Skin of body (tissue), 2 donors: ENCODE measurements around the gene RPS27A. TPM values are rescaled to one million over a fixed set of nuclear protein-coding genes. Genes with fewer than 3 reads are reported as not detected.
"Not testable (repeated sequence)": the region's sequence is repeated elsewhere in the genome, so short reads cannot be mapped to it uniquely, and the experiment has no call there.

Source experiments
- DNase-seq: peaks from one replicate; lab custom pipeline; 2025; lab: John Stamatoyannopoulos, UW
- total RNA-seq: library from RNA; depleted of rRNA; stranded (reverse); fragments of >200 nt; gene quantifications from one replicate; pipeline ENCODE4 v1.2.3, GENCODE V29; 2014

The RPS27A gene
- total RNA-seq, 1 donor from 2014 or later: 964 TPM

DNA sequence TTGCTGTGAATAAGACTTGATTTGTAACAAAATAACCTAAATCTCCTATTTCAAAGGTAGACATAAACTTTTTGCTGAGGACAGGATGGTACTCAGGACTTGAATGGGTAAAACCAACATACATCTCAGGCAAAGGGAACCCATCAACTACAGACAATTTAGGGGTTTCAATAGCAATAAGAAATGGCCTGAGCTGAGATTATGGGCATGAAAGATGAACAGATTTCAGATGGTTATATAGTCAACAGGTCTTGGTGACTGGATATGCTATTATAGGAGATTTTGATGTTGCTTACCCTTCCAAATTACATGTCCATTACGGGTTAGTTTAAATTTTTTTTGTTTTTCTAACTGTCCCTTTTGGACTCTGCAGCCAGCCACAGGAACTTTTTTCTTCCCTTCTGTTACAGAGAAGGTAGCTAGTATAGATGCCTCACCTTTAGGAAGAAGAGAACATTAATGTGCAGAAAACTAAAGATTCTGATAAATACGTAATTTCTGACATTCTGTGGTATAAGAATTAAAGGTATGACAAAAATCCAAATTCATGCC is 4.6 kb downstream of the RPS27A start:
- no peak for DNase-seq

DNA sequence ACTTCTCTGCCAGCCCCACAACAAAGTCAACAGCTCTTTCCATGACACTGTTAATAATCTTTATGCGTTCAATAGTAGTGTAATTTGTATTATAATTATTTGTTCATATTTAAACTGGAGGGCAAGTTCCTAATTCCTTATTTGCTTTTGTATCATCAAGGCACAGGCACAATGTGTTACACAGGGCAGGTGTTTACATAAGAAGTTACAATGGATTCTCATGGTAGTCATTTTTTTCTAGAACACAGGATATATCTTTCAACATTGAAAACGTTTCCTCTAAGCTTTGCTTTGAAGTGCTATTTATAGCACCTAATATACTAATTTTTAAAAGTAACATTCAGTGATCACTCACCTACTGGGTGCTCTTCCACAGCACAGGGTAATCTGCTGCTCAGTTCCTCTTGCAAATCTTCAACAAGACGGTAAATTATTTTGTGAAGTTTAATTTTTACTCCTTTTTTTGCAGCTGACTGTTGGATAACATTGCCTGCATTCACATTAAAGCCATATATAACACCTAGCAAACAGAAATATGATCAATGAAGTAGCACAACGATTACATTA is 7.3 kb downstream of the RPS27A start:
- DNase-seq: no peak

DNA sequence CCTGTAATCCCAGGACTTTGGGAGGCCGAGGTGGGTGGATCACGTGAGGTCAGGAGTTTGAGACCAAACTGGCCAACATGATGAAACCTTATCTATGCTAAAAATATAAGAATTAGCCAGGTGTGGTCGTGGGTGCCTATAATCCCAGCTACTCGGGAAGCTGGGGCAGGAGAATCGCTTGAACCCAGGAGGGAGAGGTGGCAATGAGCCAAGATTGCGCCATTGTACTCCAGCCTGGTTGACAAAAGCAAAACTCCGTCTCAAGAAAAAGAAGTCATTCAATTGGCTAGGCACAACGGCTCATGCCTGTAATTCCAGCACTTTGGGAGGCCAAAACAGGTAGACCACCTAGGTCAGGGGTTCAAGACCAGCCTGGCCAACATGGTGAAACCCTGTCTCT is 9.1 kb downstream of the RPS27A start:
- not testable (repeated sequence) for DNase-seq

DNA sequence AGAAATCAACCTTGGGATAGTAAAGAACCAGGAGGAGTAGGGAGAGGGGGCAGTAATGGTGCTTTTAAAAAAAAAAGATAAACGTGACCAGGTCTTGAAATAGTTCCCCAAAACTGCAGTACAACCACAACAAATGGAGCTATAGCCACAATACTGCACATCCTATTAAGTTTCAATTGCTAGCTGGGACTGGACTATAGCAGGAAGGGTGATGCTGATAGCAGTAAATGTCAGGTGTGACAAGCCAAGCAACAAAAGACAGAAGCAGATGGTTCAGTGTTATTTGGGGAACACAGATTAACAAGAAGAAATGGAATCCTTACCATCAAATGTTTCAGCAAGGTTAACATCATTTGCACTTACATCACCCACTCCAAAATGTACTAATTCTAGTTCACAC is 10.1 kb downstream of the RPS27A start:
- DNase-seq: no peak

DNA sequence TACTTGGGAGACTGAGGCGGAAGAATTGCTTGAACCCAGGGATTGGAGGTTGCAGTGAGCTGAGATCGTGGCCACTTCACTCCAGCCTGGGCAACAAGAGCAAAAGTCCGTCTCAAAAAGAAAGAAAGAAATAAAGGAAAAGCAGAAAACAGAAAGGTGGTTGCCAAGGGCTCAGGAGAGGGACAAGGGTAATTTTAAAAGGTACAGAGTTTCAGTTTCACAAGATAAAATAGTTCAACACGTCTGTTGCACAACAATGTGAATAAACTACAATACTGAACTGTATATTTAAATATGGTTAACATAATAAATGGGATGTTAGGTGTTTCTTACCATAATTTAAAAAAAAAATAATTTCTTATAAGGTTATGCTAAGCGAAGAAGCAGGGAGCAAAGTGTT is 12.9 kb downstream of the RPS27A start:
- DNase-seq: no peak

DNA sequence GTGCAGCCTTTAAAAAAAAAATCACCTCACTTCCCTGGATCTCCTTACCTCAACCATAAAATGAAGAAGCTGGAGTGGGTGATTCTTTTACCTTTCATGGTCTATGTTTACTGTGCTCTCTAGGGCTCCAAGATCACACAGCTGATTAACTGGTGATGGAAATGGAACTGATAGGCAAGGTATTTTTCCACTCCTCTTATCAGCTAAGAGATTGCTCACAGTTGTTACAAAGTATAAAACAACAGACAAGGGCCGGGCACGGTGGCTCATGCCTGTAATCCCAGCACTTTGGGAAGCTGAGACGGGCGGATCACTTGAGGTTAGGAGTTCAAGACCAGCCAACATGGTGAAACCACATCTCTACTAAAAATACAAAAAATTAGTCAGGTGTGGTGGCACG is 14.5 kb downstream of the RPS27A start:
- DNase-seq: no peak

DNA sequence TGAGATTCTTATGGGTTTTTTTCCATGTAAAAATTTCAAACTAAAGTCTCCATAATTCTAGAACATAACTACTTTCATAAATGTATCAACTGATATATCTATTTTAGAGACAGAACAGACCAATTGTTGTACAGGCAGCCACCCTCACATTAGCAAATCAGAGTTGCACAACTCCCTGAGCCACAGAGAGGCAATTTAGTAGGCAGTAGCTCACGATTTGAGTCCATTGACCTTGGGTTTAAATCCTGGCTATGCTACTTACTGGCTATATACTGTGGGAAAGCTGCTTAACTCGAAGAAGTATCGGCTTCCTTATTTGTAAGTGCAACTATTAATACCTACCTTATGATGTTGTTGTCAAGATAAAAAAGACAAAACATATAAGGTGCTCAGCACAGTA is 20.3 kb downstream of the RPS27A start:
- DNase-seq: no peak

DNA sequence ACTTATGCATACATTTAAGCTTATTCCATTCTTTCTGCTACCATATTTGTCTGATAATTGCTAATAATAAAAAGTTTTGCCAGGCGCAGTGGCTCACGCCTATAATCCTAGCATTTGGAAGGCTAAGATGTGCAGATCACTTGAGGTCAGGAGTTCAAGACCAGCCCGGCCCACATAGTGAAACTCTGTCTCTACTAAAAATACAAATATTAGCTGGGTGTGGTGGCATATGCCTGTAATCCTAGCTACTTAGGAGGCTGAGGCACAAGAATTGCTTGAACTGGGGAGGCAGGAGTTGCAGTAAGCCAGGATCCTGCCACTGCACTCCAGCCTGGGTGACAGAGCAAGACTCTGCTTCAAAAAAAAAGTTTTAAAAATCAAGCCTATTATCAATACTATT is 27.1 kb downstream of the RPS27A start:
- DNase-seq: not testable (repeated sequence)

DNA sequence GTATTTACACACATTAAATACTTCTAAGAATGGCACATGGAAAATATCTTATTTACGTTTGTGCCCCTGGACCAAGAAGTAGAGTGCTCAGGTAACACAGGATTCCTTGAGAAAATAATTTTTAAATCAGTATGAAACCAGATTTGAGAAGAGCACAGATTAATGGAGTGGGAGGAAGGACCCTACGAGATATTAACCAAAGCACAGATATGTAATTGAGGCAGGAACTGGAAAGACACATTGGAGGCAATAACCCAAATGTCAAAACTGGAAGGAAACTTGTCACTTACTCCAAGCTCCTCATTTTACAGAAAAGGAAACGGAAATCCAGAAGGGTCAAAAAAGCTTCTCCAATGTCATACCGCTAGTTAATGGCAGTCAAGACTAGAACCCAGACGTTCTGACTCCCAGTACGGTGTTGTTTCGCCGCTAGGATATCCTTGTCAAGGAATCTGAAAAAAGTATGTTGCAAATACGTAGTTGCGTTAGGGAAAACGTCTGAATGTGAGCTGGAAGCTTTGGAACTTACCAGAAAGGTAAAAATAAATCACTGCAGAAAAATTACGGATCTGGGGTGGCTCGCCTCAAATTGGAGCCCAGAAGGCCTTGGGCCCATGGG is 35.9 kb downstream of the RPS27A start:
- no peak for DNase-seq

DNA sequence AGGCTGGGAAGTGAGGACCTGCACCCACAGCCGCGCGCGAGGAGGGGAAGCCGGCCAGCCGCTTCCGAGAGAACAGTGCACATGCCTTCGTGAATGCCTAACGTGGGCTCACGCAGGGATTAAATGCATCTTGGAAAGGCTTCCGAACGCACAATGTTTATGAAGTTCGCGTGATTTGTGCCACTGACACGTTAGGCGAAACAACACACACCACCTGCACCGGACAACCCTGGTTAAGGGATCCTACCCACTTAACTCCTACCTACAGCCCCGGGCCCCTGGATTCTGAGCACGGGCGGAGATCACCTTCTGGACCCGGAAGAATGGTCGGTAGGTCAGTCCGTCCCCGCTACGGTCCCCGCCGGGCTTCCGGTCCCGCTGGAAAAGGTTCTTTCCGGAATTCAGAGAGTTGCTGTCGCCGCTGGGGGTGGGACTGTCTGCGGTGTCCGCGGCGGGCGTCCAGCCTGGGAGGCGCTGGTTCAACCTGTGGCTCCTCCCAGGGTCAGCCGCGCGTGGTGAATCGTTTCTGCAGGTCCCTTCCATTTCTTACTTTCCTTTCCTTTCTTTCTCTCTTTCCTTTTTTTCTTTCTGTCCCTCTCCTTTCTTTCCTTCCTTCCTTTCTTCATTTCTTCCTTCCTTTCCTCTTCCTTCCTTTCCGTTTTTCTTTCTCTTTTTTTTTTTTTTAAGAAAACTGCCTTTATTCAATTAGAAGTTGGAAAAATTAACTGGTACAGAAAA is 36.6 kb downstream of the RPS27A start, which contains the start of gene MTIF2:
MTIF2 (minus strand) TSS at position 325 of the 738 bp plus-strand sequence. CDS start 5,373 bp downstream, outside the sequence.
- peak; percentile 89 for DNase-seq

DNA sequence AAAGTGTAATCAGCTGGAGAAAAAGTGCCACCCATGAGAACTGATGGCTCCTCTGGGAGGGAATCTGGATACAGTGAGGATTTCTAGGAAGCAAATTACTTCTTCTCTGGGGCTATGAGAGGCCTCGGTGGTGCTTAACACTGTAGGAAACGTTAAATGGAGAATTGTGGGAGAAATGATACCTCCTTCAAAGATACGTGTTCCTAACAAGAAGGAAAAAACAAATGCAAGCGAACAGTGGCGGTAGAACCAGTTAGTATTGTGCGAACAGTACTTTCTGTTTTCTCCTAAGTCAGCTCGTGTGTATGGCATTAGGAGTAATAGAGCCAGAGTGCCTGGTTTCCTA is 37.1 kb downstream of the RPS27A start:
- no peak for DNase-seq

DNA sequence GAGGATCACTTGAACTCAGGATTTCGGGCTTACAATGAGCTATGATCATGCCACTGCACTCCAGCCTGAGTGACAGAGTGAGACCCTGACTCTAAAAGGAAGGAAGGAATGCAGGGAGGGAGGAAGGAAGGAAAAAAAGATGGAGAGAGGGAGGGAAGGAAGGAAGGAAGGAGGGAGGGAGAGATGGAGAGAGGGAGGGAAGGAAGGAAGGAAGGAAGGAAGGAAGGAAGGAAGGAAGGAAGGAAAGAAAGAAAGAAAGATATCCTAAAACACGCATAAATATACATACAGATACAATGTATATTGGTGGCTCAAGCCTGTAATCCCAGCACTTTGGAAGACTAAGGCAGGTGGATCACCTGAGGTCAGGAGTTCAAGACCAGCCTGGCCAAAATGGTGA is 41.9 kb downstream of the RPS27A start:
- not testable (repeated sequence) for DNase-seq

DNA sequence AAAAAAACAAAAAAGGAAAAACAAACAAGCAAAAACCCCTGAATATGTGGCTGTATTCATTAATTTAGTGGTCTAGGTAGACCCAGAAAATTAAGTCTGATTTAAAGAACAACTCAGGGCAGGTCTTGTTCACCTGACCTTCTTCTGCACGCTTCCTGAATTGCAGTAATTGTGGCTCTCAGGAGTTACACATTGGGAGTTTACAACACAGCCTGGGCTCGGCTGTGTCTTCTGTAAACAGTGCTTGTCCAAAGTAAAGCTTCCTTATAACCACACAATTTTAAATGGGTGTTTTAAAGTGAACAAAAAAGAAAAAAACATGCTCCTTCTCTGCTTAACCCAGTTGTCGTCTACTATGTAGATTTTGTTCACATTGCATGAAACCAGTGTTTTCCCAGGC is 44.8 kb downstream of the RPS27A start:
- no peak for DNase-seq

DNA sequence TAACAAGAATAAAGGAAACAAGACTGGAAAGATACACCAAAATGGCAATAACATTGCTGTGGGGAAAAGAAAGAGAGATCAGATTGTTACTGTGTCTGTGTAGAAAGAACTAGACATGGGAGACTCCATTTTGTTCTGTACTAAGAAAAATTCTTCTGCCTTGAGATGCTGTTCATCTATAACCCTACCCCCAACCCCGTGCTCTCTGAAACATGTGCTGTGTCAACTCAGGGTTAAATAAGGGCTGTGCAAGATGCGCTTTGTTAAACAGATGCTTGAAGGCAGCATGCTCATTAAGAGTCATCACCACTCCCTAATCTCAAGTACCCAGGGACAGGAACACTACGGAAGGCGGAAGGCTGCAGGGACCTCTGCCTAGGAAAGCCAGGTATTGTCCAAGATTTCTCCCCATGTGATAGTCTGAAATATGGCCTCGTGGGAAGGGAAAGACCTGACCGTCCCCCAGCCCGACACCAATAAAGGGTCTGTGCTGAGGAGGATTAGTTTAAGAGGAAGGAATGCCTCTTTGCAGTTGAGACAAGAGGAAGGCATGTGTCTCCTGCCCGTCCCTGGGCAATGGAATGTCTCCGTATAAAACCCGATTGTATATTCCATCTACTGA is 46.8 kb downstream of the RPS27A start:
- DNase-seq: not testable (repeated sequence)

DNA sequence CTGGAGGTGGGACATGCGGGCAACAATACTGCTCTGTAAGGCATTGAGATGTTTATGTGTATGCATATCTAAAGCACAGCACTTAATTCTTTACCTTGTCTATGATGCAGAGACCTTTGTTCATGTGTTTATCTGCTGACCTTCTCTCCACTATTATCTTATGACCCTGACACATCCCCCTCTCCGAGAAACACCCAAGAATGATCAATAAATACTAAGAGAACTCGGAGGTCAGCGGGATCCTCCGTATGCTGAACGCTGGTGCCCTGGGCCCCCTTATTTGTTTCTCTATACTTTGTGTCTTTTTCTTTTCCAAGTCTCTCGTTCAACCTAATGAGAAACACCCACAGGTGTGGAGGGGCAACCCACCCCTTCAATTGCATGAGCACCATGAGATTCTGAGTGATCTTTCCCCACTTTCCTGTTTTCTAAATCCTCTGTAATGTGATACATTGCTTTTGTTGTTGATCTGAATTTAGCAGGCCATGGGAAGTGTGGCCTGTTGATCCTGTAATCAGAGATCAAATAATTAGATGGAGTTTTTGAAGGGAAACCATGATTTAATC is 47.5 kb downstream of the RPS27A start:
- DNase-seq: not testable (repeated sequence)

DNA sequence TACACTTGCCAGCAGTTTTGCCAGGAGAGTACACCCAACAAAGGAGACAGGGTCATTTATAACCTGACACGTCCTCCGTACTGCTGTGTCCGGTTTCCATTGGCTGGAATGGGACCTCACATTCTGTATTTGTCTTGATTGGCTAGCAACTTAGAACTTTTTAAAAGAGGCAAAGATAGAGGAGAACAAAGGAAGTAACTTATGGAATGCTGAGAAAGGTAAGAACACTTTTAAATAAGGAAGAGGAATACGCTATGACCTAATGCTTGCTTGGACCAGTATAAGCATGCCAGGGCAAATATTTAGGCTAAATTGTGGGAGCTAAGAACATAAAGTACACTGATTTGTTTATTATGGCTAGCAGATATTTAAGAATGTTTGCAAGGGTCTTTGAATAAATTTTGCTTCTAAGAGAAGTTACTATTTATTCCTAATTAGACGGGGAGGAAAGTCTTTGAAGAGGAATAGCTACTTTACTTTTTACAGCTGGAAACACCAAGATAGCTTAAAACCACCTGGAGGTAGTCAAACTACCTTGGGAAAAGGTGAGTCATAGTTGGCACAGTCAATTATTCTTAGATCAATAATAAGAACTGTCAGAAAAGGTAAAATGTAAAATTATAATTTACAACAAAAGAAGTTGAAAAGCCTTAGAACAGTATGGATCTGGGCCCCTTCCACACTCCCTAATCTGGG is 48.5 kb downstream of the RPS27A start:
- DNase-seq: not testable (repeated sequence)

DNA sequence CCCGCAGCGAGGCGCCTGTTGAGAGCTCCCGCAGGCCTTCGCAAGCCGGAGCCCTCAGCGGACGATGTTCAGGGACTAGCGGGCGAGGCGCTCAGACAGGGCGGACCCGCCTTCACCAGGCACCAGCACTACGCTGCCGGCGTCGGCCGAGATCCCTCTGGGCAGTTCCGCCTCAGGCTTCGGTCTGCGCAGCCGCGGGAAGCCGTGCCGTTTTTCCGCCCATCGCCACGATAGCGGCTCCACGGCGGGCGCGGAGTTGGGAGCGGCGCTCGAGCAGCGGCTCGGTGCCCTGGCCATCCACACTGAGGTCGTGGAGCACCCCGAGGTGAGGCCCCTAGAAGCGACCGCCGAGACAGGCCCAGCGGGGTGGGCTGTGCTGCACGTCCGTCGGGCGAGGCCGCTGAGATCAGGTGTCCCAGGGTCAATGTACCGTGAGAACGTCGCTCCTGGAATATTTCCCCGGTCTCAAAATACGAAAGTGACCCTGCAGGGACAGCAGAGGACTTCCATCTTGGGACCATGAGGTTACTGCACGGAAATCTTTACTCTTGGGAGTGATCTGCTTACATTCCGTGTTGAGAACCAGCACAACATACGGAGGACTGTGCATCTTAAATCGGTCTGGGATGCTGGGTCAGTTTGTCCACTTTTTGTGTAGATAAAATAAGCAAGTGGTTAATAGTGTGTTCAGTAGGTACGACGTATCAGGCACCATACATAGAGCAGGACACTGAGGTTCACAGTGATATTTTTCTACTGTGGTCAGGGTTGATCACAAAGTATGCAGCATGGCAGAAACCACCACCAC is 49.8 kb downstream of the RPS27A start:
- peak; percentile 82 for DNase-seq

DNA sequence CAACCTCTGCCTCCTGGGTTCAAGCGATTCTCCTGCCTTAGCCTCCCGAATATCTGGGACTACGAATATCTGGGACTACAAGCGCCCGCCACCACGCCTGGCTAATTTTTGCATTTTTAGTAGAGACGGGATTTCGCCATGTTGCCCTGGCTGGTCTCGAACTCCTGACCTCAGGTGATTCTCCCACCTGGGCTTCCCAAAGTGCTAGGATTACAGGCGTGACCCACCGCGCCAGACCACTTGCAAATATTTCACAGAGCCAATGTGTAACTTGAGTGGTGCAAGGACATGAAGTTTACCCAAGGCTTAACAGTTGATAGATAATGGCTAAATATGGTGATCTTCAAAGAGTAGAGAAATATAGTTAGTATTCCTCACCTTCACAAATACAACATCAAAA is 50.6 kb downstream of the RPS27A start:
- DNase-seq: no peak
